DND-41 (cell line): ENCODE results near the gene MAST3.

Source experiments
- EZH2 ChIP-seq: IDR thresholded peaks from 3 replicates; pipeline ENCODE4 v1.6.1; 2012; ENCODE audit warnings: borderline replicate concordance, low read depth, mild to moderate bottlenecking, moderate library complexity, low read length, inconsistent platforms; ENCODE audit not compliant: severe bottlenecking
- TF ChIP-seq, protein P1 (sequence below): IDR thresholded peaks from 2 replicates; pipeline ENCODE4 v1.5.1; 2012; ENCODE audit warnings: borderline replicate concordance, low read length, moderate library complexity, mild to moderate bottlenecking; ENCODE audit not compliant: poor library complexity, severe bottlenecking; ENCODE audit errors: extremely low read depth

DNA sequence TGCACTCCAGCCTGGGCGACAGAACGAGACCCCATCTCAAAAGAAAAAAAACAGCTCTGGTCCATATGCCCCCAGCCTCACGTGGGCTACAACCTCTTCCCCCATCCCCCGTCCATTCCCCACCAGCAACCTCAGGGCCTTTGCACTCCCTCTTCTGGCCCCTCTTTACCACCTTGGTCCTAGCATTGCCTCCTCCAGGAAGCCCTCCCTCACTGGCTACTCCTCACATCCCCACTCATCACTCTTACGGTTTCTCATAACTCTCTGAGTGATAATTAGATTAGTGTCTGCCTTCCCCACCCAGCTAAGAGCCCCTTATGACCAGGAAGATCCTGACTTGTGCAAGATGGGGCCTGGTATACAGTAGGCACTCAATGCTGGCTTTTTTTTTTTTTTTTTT lies 41.6 kb upstream of the MAST3 start:
- TF ChIP-seq, protein P1, sequence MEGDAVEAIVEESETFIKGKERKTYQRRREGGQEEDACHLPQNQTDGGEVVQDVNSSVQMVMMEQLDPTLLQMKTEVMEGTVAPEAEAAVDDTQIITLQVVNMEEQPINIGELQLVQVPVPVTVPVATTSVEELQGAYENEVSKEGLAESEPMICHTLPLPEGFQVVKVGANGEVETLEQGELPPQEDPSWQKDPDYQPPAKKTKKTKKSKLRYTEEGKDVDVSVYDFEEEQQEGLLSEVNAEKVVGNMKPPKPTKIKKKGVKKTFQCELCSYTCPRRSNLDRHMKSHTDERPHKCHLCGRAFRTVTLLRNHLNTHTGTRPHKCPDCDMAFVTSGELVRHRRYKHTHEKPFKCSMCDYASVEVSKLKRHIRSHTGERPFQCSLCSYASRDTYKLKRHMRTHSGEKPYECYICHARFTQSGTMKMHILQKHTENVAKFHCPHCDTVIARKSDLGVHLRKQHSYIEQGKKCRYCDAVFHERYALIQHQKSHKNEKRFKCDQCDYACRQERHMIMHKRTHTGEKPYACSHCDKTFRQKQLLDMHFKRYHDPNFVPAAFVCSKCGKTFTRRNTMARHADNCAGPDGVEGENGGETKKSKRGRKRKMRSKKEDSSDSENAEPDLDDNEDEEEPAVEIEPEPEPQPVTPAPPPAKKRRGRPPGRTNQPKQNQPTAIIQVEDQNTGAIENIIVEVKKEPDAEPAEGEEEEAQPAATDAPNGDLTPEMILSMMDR: no peak
- TF ChIP-seq EZH2: no peak
